Stimulated activated CD8-positive, alpha-beta memory T cell treated with anti-CD3 and anti-CD28 coated beads, Interleukin-2, amount 100 ng/mL, for 48 hours (primary cell): ENCODE measurements around the gene MRPS25.

Experiments used
- DNase-seq, 2 donors: peaks; one replicate each; pipeline ENCODE4 v3.0.0-alpha.2; 2020; ENCODE audit warnings: low read depth in 2 of 2

Gene MRPS25

GRCh38 chr3:15081960-15082664, 17.0 kb upstream of the MRPS25 start:
- DNase-seq: no peak

- DNase-seq: no peak
Observed at GRCh38 chr3:15079091-15079490, 14.0 kb upstream of the MRPS25 start.

- no peak for DNase-seq
Observed at GRCh38 chr3:15074500-15074899, 9.4 kb upstream of the MRPS25 start.

GRCh38 chr3:15071699-15072098, 6.6 kb upstream of the MRPS25 start:
- no peak for DNase-seq

GRCh38 chr3:15069441-15069840, 4.3 kb upstream of the MRPS25 start:
- no peak for DNase-seq

GRCh38 chr3:15066467-15066866, 1.4 kb upstream of the MRPS25 start:
- DNase-seq: no peak

GRCh38 chr3:15065550-15066007, 464 bp upstream of the MRPS25 start:
- DNase-seq: no peak

- peak in 1 of 2 donors; percentile 8 for DNase-seq
Observed at GRCh38 chr3:15064299-15064834, 748 bp downstream of the MRPS25 start.

GRCh38 chr3:15063656-15064286, 1.3 kb downstream of the MRPS25 start:
- no peak for DNase-seq

- no peak for DNase-seq
Observed at GRCh38 chr3:15063238-15063637, 1.9 kb downstream of the MRPS25 start.

- DNase-seq: no peak
Observed at GRCh38 chr3:15060029-15060428, 5.1 kb downstream of the MRPS25 start.

GRCh38 chr3:15056676-15057404, 8.3 kb downstream of the MRPS25 start:
- DNase-seq: no peak

GRCh38 chr3:15055019-15055557, 10.0 kb downstream of the MRPS25 start:
- DNase-seq: peak; percentile 61 to 62

- no peak for DNase-seq
Observed at GRCh38 chr3:15053541-15053940, 11.6 kb downstream of the MRPS25 start.

- no peak for DNase-seq
Observed at GRCh38 chr3:15052335-15053242, 12.5 kb downstream of the MRPS25 start.

GRCh38 chr3:15051531-15051930, 13.6 kb downstream of the MRPS25 start:
- DNase-seq: peak; percentile 19 to 40

GRCh38 chr3:15050405-15051092, 14.6 kb downstream of the MRPS25 start:
- DNase-seq: no peak

GRCh38 chr3:15049584-15049983, 15.5 kb downstream of the MRPS25 start:
- DNase-seq: no peak

- no peak for DNase-seq
Observed at GRCh38 chr3:15045667-15046066, 19.4 kb downstream of the MRPS25 start.

- no peak for DNase-seq
Observed at GRCh38 chr3:15044326-15044725, 20.8 kb downstream of the MRPS25 start.
